ENCODE measurements around the gene ST6GALNAC5.
"Not testable (repeated sequence)": the region's sequence is repeated elsewhere in the genome, so short reads cannot be mapped to it uniquely, and the experiment has no call there.

The ST6GALNAC5 gene

GRCh38 chr1:76939050-76939816 is 72.0 kb downstream of the ST6GALNAC5 start:
- no peak for DNase-seq

GRCh38 chr1:76939817-76940216 is 72.5 kb downstream of the ST6GALNAC5 start:
- no peak for DNase-seq

- DNase-seq: no peak
Observed at GRCh38 chr1:76940571-76941335, 73.5 kb downstream of the ST6GALNAC5 start.

- no peak for DNase-seq
Observed at GRCh38 chr1:76942549-76942948, 75.3 kb downstream of the ST6GALNAC5 start.

- DNase-seq: no peak
Observed at GRCh38 chr1:76944942-76945341, 77.7 kb downstream of the ST6GALNAC5 start.

- no peak for DNase-seq
Observed at GRCh38 chr1:76948846-76949245, 81.6 kb downstream of the ST6GALNAC5 start.

GRCh38 chr1:76949503-76949902 is 82.2 kb downstream of the ST6GALNAC5 start:
- no peak for DNase-seq

GRCh38 chr1:76950306-76950705 is 83.0 kb downstream of the ST6GALNAC5 start:
- DNase-seq: no peak

- DNase-seq: no peak
Observed at GRCh38 chr1:76951153-76951552, 83.9 kb downstream of the ST6GALNAC5 start.

GRCh38 chr1:76955652-76956051 is 88.4 kb downstream of the ST6GALNAC5 start:
- DNase-seq: no peak

GRCh38 chr1:76957961-76958360 is 90.7 kb downstream of the ST6GALNAC5 start:
- DNase-seq: no peak

- DNase-seq: no peak
Observed at GRCh38 chr1:76958828-76959227, 91.5 kb downstream of the ST6GALNAC5 start.

- no peak for DNase-seq
Observed at GRCh38 chr1:76959556-76959955, 92.3 kb downstream of the ST6GALNAC5 start.

- DNase-seq: no peak
Observed at GRCh38 chr1:76961181-76961819, 94.0 kb downstream of the ST6GALNAC5 start.

GRCh38 chr1:76961820-76962207 is 94.5 kb downstream of the ST6GALNAC5 start:
- DNase-seq: no peak

- DNase-seq: not testable (repeated sequence)
Observed at GRCh38 chr1:76981267-76981666, 114.0 kb downstream of the ST6GALNAC5 start.

- no peak for DNase-seq
Observed at GRCh38 chr1:76989976-76990375, 122.7 kb downstream of the ST6GALNAC5 start.

- no peak for DNase-seq
Observed at GRCh38 chr1:76993036-76993435, 125.8 kb downstream of the ST6GALNAC5 start.

- DNase-seq: no peak
Observed at GRCh38 chr1:76998582-76999223, 131.4 kb downstream of the ST6GALNAC5 start.

GRCh38 chr1:77007675-77008074 is 140.4 kb downstream of the ST6GALNAC5 start:
- DNase-seq: no peak

- no peak for DNase-seq
Observed at GRCh38 chr1:77010937-77011336, 143.7 kb downstream of the ST6GALNAC5 start.

GRCh38 chr1:77012066-77012465 is 144.8 kb downstream of the ST6GALNAC5 start:
- DNase-seq: no peak

GRCh38 chr1:77014073-77014788 is 147.0 kb downstream of the ST6GALNAC5 start:
- DNase-seq: no peak

Measured in activated CD4-positive, alpha-beta T cell treated with anti-CD3 and anti-CD28 coated beads, Interleukin-2, Interleukin-6, amounts not matched to agents 100 ng/mL and 50 ng/mL, durations not matched to agents 16 hours and 8 hours (primary cell).